Loucy (cell line): ENCODE results near the gene TRIM67.

Experiments used
- H2AFZ ChIP-seq: fragments of 200-600 bp; sonication (generic); 2 replicates; pipeline ENCODE4 v1.6.0; 2016; ENCODE audit warnings: antibody characterized with exemption, mild to moderate bottlenecking, low read length, moderate library complexity
- H3F3A ChIP-seq: fragments of 200-600 bp; 2 replicates; pipeline ENCODE4 v1.6.0; 2016; ENCODE audit warnings: antibody characterized with exemption, low read depth, mild to moderate bottlenecking
- H3K27me3 ChIP-seq: fragments of 200-600 bp; sonication (generic); 2 replicates; pipeline ENCODE4 v1.6.1; 2014; ENCODE audit warnings: low read length, mild to moderate bottlenecking; ENCODE audit not compliant: insufficient read depth, poor library complexity, severe bottlenecking
- H3K36me3 ChIP-seq: fragments of 200-600 bp; sonication (generic); 2 replicates; pipeline ENCODE4 v1.6.1; 2016; ENCODE audit warnings: low read length; ENCODE audit not compliant: insufficient read depth
- H3K4me1 ChIP-seq: fragments of 200-600 bp; sonication (generic); 2 replicates; pipeline ENCODE4 v1.5.1; 2014; ENCODE audit warnings: low read length, mild to moderate bottlenecking; ENCODE audit not compliant: insufficient read depth, poor library complexity, severe bottlenecking
- H3K4me2 ChIP-seq: fragments of 200-600 bp; sonication (generic); 2 replicates; pipeline ENCODE4 v1.6.0; 2014; ENCODE audit warnings: antibody characterized with exemption, low read length, low read depth, mild to moderate bottlenecking; ENCODE audit not compliant: poor library complexity, severe bottlenecking
- H3K4me3 ChIP-seq: fragments of 200-600 bp; sonication (generic); 2 replicates; pipeline ENCODE4 v1.5.1; 2014; ENCODE audit warnings: low read length, mild to moderate bottlenecking, mixed read lengths; ENCODE audit not compliant: poor library complexity, severe bottlenecking
- H3K79me2 ChIP-seq: fragments of 200-600 bp; sonication (generic); 2 replicates; pipeline ENCODE4 v1.6.1; 2014; ENCODE audit warnings: low read length; ENCODE audit not compliant: insufficient read depth
- H3K9ac ChIP-seq: fragments of 200-600 bp; sonication (generic); 2 replicates; pipeline ENCODE4 v1.6.0; 2014; ENCODE audit warnings: mild to moderate bottlenecking, low read depth, low read length, moderate library complexity; ENCODE audit not compliant: poor library complexity, severe bottlenecking
- H3K9me2 ChIP-seq: fragments of 200-600 bp; sonication (generic); replicated peaks from 2 replicates; pipeline ENCODE4 v1.6.1; 2016; ENCODE audit warnings: low read depth, low read length, mixed read lengths
- H3K9me3 ChIP-seq: fragments of 200-600 bp; sonication (generic); 2 replicates; pipeline ENCODE4 v1.6.1; 2014; ENCODE audit warnings: mild to moderate bottlenecking, antibody characterized with exemption, low read length, low read depth; ENCODE audit not compliant: insufficient read depth
- H4K20me1 ChIP-seq: fragments of 200-600 bp; sonication (generic); 2 replicates; pipeline ENCODE4 v1.6.0; 2014; ENCODE audit warnings: antibody characterized with exemption, low read length, mild to moderate bottlenecking; ENCODE audit not compliant: insufficient read depth, poor library complexity, severe bottlenecking
- EZH2phosphoT487 ChIP-seq: fragments of 200-600 bp; IDR thresholded peaks from 2 replicates; pipeline ENCODE4 v1.6.1; 2018; ENCODE audit warnings: antibody characterized with exemption, mild to moderate bottlenecking, moderate library complexity, borderline replicate concordance
- TF ChIP-seq, protein P1 (sequence below): fragments of 200-600 bp; sonication (generic); conservative IDR thresholded peaks from 2 replicates; pipeline ENCODE4 v1.5.1; 2014; ENCODE audit warnings: mild to moderate bottlenecking, antibody characterized with exemption, low read length

The TRIM67 gene

DNA sequence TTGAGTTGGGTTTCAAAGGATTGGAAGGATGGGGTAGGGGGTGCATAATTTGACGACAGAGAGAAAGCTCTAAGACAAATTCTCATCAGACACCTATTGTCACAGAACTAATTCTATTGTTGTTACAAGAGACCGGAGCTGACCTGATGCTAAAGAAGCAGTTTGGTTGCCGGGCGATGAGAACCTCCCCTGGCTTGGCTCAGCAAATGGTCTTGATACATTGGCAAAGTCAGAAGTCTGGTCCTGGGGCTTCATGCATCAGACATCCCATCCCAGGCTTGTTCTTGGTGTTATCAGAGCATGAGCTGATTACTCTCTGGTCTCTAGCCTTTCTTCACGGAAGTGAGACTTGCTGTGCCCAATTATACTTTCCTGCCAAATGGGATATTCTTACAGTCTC is 15.4 kb downstream of the TRIM67 start:
- Histone ChIP-seq H4K20me1 (no peaks in the 10 kb centered on the region), H3K9me2 (no peaks in the 10 kb centered on the region), H2AFZ (no peak overlapping the region), H3F3A (no peaks in the 10 kb centered on the region), H3K4me1 (no peaks in the 10 kb centered on the region), H3K9me3 (no peaks in the 10 kb centered on the region), H3K79me2 (no peaks in the 10 kb centered on the region), H3K4me3 (no peak overlapping the region), H3K36me3 (no peaks in the 10 kb centered on the region), H3K9ac (no peak overlapping the region), H3K27me3 (no peaks in the 10 kb centered on the region), H3K4me2 (no peak overlapping the region)
- TF ChIP-seq, protein P1, sequence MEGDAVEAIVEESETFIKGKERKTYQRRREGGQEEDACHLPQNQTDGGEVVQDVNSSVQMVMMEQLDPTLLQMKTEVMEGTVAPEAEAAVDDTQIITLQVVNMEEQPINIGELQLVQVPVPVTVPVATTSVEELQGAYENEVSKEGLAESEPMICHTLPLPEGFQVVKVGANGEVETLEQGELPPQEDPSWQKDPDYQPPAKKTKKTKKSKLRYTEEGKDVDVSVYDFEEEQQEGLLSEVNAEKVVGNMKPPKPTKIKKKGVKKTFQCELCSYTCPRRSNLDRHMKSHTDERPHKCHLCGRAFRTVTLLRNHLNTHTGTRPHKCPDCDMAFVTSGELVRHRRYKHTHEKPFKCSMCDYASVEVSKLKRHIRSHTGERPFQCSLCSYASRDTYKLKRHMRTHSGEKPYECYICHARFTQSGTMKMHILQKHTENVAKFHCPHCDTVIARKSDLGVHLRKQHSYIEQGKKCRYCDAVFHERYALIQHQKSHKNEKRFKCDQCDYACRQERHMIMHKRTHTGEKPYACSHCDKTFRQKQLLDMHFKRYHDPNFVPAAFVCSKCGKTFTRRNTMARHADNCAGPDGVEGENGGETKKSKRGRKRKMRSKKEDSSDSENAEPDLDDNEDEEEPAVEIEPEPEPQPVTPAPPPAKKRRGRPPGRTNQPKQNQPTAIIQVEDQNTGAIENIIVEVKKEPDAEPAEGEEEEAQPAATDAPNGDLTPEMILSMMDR = no peak
- no peak for TF ChIP-seq EZH2phosphoT487

DNA sequence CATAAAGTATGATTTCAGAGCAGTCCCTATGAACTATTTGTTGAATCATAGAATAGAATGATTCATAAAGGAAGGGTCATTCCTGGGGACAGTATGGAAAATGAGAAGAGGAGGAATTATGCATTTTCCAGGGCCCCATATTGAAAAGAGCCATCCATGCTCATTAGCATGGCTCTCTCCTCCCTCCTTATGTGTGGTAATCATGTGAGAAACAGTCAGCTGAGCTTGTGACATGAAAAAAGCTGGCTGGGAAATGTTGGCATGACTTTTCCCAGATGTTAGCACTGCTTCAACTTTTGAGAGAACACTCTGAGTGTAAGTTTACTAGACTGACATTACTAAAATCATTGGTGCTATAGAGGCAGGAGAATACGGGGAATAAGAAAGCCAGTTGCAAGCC is 16.1 kb downstream of the TRIM67 start:
- H3K9ac ChIP-seq = no peak overlapping the region
- H3K4me1 ChIP-seq = no peaks in the 10 kb centered on the region
- H3K79me2 ChIP-seq = no peaks in the 10 kb centered on the region
- H2AFZ ChIP-seq = no peak overlapping the region
- no peaks in the 10 kb centered on the region for H3K27me3 ChIP-seq
- TF ChIP-seq, protein P1 = no peak
- no peak for TF ChIP-seq EZH2phosphoT487
- H3K4me3 ChIP-seq = no peak overlapping the region
- H3K4me2 ChIP-seq = no peak overlapping the region
- no peaks in the 10 kb centered on the region for H3F3A ChIP-seq
- no peaks in the 10 kb centered on the region for H4K20me1 ChIP-seq
- no peaks in the 10 kb centered on the region for H3K36me3 ChIP-seq
- H3K9me2 ChIP-seq = no peaks in the 10 kb centered on the region
- no peaks in the 10 kb centered on the region for H3K9me3 ChIP-seq

DNA sequence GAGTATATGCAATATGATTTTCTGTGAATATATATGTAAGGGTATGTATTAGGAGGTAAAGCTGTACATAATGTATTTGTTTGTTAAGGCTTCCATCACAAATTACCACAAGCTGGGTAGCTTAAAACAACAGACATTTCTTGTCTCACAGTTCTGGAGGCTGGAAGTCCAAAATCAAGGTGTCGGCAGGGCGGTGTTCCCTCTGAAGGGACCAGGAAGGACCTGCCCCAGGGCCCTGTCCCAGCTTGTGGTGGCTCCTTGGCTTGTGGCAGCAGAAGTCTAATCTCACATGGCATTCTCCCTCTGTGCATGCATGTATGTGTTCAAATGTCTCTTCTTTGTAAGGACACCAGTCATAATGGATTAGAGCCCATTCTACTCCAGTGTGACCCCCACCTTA is 17.1 kb downstream of the TRIM67 start:
- Histone ChIP-seq H3K4me3 (no peak overlapping the region), H3K9ac (no peak overlapping the region), H3F3A (no peaks in the 10 kb centered on the region), H4K20me1 (no peaks in the 10 kb centered on the region), H3K4me1 (no peaks in the 10 kb centered on the region), H3K36me3 (no peaks in the 10 kb centered on the region), H3K9me3 (no peaks in the 10 kb centered on the region), H2AFZ (no peak overlapping the region), H3K27me3 (no peaks in the 10 kb centered on the region), H3K4me2 (no peak overlapping the region), H3K79me2 (no peaks in the 10 kb centered on the region), H3K9me2 (no peaks in the 10 kb centered on the region)
- TF ChIP-seq EZH2phosphoT487 = no peak
- TF ChIP-seq, protein P1 = no peak
